A673 (cell line): Measurements from ENCODE around the gene PRR14. TPM values are rescaled to one million over a fixed set of nuclear protein-coding genes. Genes with fewer than 3 reads are reported as not detected.
A peak's percentile ranks its signal among the peaks of the same experiment; 100 is the strongest.
"Not testable (repeated sequence)": the region's sequence is repeated elsewhere in the genome, so short reads cannot be mapped to it uniquely, and the experiment has no call there.

Experiments
- BruUV-seq: library from RNA; stranded (reverse); fragments of 400-500 nt; replicated peaks from 2 replicates; lab custom pipeline; 2021; lab: Mats Ljungman, UMichigan
- CTCF ChIA-PET: fragments of 300-600 bp; sonication (Branson Sonifier 250); formaldehyde crosslinking; loops from one replicate; lab custom pipeline; 2022; ENCODE audit warnings: antibody characterized with exemption; lab: Charles Lee
- POLR2A ChIA-PET: fragments of 300-600 bp; sonication (Branson Sonifier 250); formaldehyde crosslinking; loops from one replicate; lab custom pipeline; 2022; ENCODE audit warnings: antibody characterized with exemption; ENCODE audit not compliant: low non-redundant PET; lab: Charles Lee
- DNase-seq: peaks from one replicate; pipeline ENCODE4 v3.0.0-alpha.2; 2015; ENCODE audit warnings: low spot score
- H3K27ac ChIP-seq: fragments of 200-600 bp; sonication (generic); 2 replicates; pipeline ENCODE4 v1.5.1; 2016; ENCODE audit warnings: mixed run types, low read depth, mild to moderate bottlenecking, mixed read lengths, antibody characterized with exemption, low read length; ENCODE audit not compliant: poor library complexity, severe bottlenecking
- H3K27me3 ChIP-seq: fragments of 200-600 bp; sonication (generic); replicated peaks from 2 replicates; pipeline ENCODE4 v1.6.1; 2017; ENCODE audit warnings: mixed run types, low read depth, mild to moderate bottlenecking, mixed read lengths, antibody characterized with exemption, low read length; ENCODE audit not compliant: insufficient read depth, poor library complexity
- H3K36me3 ChIP-seq: fragments of 200-600 bp; sonication (generic); 2 replicates; pipeline ENCODE4 v1.6.1; 2016; ENCODE audit warnings: mixed run types, mild to moderate bottlenecking, mixed read lengths, antibody characterized with exemption, low read length; ENCODE audit not compliant: insufficient read depth, poor library complexity, severe bottlenecking
- H3K4me1 ChIP-seq: fragments of 200-600 bp; sonication (generic); 2 replicates; pipeline ENCODE4 v1.6.1; 2017; ENCODE audit warnings: mixed run types, mild to moderate bottlenecking, mixed read lengths, antibody characterized with exemption, low read length; ENCODE audit not compliant: insufficient read depth, poor library complexity, severe bottlenecking
- H3K4me3 ChIP-seq: fragments of 200-600 bp; sonication (generic); 2 replicates; pipeline ENCODE4 v1.5.1; 2016; ENCODE audit warnings: low read depth, mixed run types, mild to moderate bottlenecking, mixed read lengths, low read length; ENCODE audit not compliant: poor library complexity, severe bottlenecking
- H3K9me3 ChIP-seq: fragments of 200-600 bp; sonication (generic); 2 replicates; pipeline ENCODE4 v1.6.1; 2016; ENCODE audit warnings: mixed run types, low read depth, mild to moderate bottlenecking, mixed read lengths, antibody characterized with exemption, low read length; ENCODE audit not compliant: poor library complexity, severe bottlenecking
- CTCF ChIP-seq: fragments of 300-800, 200-600 bp; sonication (generic); conservative IDR thresholded peaks from 2 replicates; pipeline ENCODE4 v1.5.1; 2017; ENCODE audit warnings: low read depth, mild to moderate bottlenecking, antibody characterized with exemption, low read length, moderate library complexity, mixed read lengths
- EZH2 ChIP-seq: fragments of 200-600 bp; sonication (generic); IDR thresholded peaks from 2 replicates; pipeline ENCODE4 v1.6.1; 2017; ENCODE audit warnings: borderline replicate concordance, low read depth, mild to moderate bottlenecking, mixed read lengths, antibody characterized with exemption, low read length; ENCODE audit not compliant: poor library complexity, severe bottlenecking
- intact Hi-C: fragments of 100-400 bp; cut with micrococcal nuclease; formaldehyde crosslinking; loops from one replicate; pipeline ENCODE4 v1.10.0; 2022; ENCODE audit not compliant: unreplicated experiment
- total RNA-seq: library from RNA; stranded (reverse); gene quantifications from 2 replicates; pipeline ENCODE4 v1.2.3, GENCODE V29; 2021

PRR14 gene
- total RNA-seq, 1 experiment from 2014 or later = 35.7 TPM

- Histone ChIP-seq H3K4me3 (no peak overlapping the region), H3K27ac (no peak overlapping the region), H3K4me1 (peaks cover 3% of the 10 kb centered on the region), H3K9me3 (no peaks in the 10 kb centered on the region), H3K27me3 (no peaks in the 10 kb centered on the region), H3K36me3 (no peaks in the 10 kb centered on the region)
- ChIA-PET CTCF (no interaction called here), POLR2A (no interaction called here)
- intact Hi-C loops = loop anchor here (10.0 kb wide), 2 partner anchors 61 to 579 kb away; no protein-coding TSS in a partner anchor
- no TSS peak for BruUV-seq
- TF ChIP-seq CTCF (no peak), EZH2 (no peak)
- no peak for DNase-seq
These were observed 27.1 kb upstream of the PRR14 start for GRCh38 chr16:30623536-30624283.

GRCh38 chr16:30626236-30626635 lies 24.5 kb upstream of the PRR14 start:
- ChIA-PET POLR2A (interaction anchor here (0.6 kb wide), 2 partner anchors 30 to 231 kb away, joined by 3 to 6 read pairs; partner anchors contain the start of gene ZNF48), CTCF (no interaction called here)
- no peaks in the 10 kb centered on the region for H3K36me3 ChIP-seq
- no TSS peak for BruUV-seq
- peaks cover 3% of the 10 kb centered on the region for H3K4me1 ChIP-seq
- H3K27ac ChIP-seq = no peak overlapping the region
- no peak overlapping the region for H3K4me3 ChIP-seq
- intact Hi-C loops = loop anchor here (5.0 to 10.0 kb wide), 3 partner anchors 59 to 581 kb away; partner anchors contain the start of gene GDPD3
- no peak for TF ChIP-seq EZH2
- no peak for TF ChIP-seq CTCF
- H3K27me3 ChIP-seq = no peaks in the 10 kb centered on the region
- DNase-seq = no peak
- no peaks in the 10 kb centered on the region for H3K9me3 ChIP-seq

- ChIA-PET CTCF (interaction anchor here (0.6 to 1.3 kb wide), 4 partner anchors 9 to 199 kb away, joined by 3 to 9 read pairs (median 5); partner anchors contain the start of genes DCTPP1 and ZNF689), POLR2A (no interaction called here)
- Histone ChIP-seq H3K9me3 (no peaks in the 10 kb centered on the region), H3K27me3 (no peaks in the 10 kb centered on the region), H3K4me3 (no peak overlapping the region), H3K4me1 (peaks cover 7% of the 10 kb centered on the region), H3K36me3 (no peaks in the 10 kb centered on the region), H3K27ac (no peak overlapping the region)
- BruUV-seq = no TSS peak
- intact Hi-C loops = loop anchor here (5.0 to 10.0 kb wide), 3 partner anchors 56 to 584 kb away; partner anchors contain the start of gene GDPD3
- peak; percentile 89 for DNase-seq
- TF ChIP-seq EZH2 = no peak
- TF ChIP-seq CTCF = peak; percentile 94
These were observed 21.9 kb upstream of the PRR14 start for GRCh38 chr16:30628628-30629540.

- DNase-seq, H3K27ac ChIP-seq, H3K4me3 ChIP-seq, BruUV-seq, H3K36me3 ChIP-seq, intact Hi-C loops, H3K9me3 ChIP-seq, CTCF ChIA-PET, POLR2A ChIA-PET, H3K27me3 ChIP-seq: not testable (repeated sequence)
- peaks cover 12% of the 10 kb centered on the region for H3K4me1 ChIP-seq
These were observed 18.3 kb upstream of the PRR14 start for GRCh38 chr16:30632454-30632853.
